ENCODE results near the gene PRKAR2B. TPM values are rescaled to one million over a fixed set of nuclear protein-coding genes. Genes with fewer than 3 reads are reported as not detected.
"Not testable (repeated sequence)": the region's sequence is repeated elsewhere in the genome, so short reads cannot be mapped to it uniquely, and the experiment has no call there.

PRKAR2B gene
- polyA plus RNA-seq, 4 donors: 35.7 to 40.5 (median 38.3) TPM

GRCh38 chr7:107113866-107114265, 69.4 kb downstream of the PRKAR2B start:
- no peak for DNase-seq (ENCODE audit: low read depth in 4 of 4, low spot score in 2 of 4)

- DNase-seq (ENCODE audit: low read depth in 4 of 4, low spot score in 2 of 4): no peak
Observed at GRCh38 chr7:107115114-107115513, 70.6 kb downstream of the PRKAR2B start.

- DNase-seq (ENCODE audit: low read depth in 4 of 4, low spot score in 2 of 4): no peak
Observed at GRCh38 chr7:107115762-107116540, 71.4 kb downstream of the PRKAR2B start.

GRCh38 chr7:107118109-107118900, 73.8 kb downstream of the PRKAR2B start:
- DNase-seq (ENCODE audit: low read depth in 4 of 4, low spot score in 2 of 4): no peak

- DNase-seq (ENCODE audit: low read depth in 4 of 4, low spot score in 2 of 4): no peak
Observed at GRCh38 chr7:107119376-107120105, 75.0 kb downstream of the PRKAR2B start.

GRCh38 chr7:107122486-107122911, 78.0 kb downstream of the PRKAR2B start:
- DNase-seq (ENCODE audit: low read depth in 4 of 4, low spot score in 2 of 4): no peak

- DNase-seq (ENCODE audit: low read depth in 4 of 4, low spot score in 2 of 4): no peak
Observed at GRCh38 chr7:107123392-107123791, 78.9 kb downstream of the PRKAR2B start.

GRCh38 chr7:107125475-107125874, 81.0 kb downstream of the PRKAR2B start:
- no peak for DNase-seq (ENCODE audit: low read depth in 4 of 4, low spot score in 2 of 4)

GRCh38 chr7:107128217-107128616, 83.7 kb downstream of the PRKAR2B start:
- no peak for DNase-seq (ENCODE audit: low read depth in 4 of 4, low spot score in 2 of 4)

- no peak for DNase-seq (ENCODE audit: low read depth in 4 of 4, low spot score in 2 of 4)
Observed at GRCh38 chr7:107128748-107129147, 84.2 kb downstream of the PRKAR2B start.

- no peak for DNase-seq (ENCODE audit: low read depth in 4 of 4, low spot score in 2 of 4)
Observed at GRCh38 chr7:107130487-107131220, 86.1 kb downstream of the PRKAR2B start.

- DNase-seq (ENCODE audit: low read depth in 4 of 4, low spot score in 2 of 4): no peak
Observed at GRCh38 chr7:107133396-107133795, 88.9 kb downstream of the PRKAR2B start.

GRCh38 chr7:107138696-107139420, 94.4 kb downstream of the PRKAR2B start:
- no peak for DNase-seq (ENCODE audit: low read depth in 4 of 4, low spot score in 2 of 4)

- DNase-seq (ENCODE audit: low read depth in 4 of 4, low spot score in 2 of 4): not testable (repeated sequence)
Observed at GRCh38 chr7:107143875-107144274, 99.4 kb downstream of the PRKAR2B start.

GRCh38 chr7:107145067-107145838, 100.7 kb downstream of the PRKAR2B start:
- DNase-seq (ENCODE audit: low read depth in 4 of 4, low spot score in 2 of 4): no peak

- DNase-seq (ENCODE audit: low read depth in 4 of 4, low spot score in 2 of 4): no peak
Observed at GRCh38 chr7:107147464-107148393, 103.2 kb downstream of the PRKAR2B start.

GRCh38 chr7:107148721-107149120, 104.2 kb downstream of the PRKAR2B start:
- no peak for DNase-seq (ENCODE audit: low read depth in 4 of 4, low spot score in 2 of 4)

- no peak for DNase-seq (ENCODE audit: low read depth in 4 of 4, low spot score in 2 of 4)
Observed at GRCh38 chr7:107149863-107150262, 105.4 kb downstream of the PRKAR2B start.

Measured in left renal cortex interstitium (tissue), 4 donors.